Cortex of kidney (tissue), 1 donor: ENCODE data around the gene TPCN1.

Experiments used
- DNase-seq: peaks from one replicate; lab custom pipeline; 2025; lab: John Stamatoyannopoulos, UW

TPCN1 gene

GRCh38 chr12:113242026-113242418 is 20.8 kb downstream of the TPCN1 start:
- no peak for DNase-seq

GRCh38 chr12:113242560-113242959 is 21.3 kb downstream of the TPCN1 start:
- DNase-seq: no peak

- no peak for DNase-seq
Observed at GRCh38 chr12:113244047-113244460, 22.8 kb downstream of the TPCN1 start.

- DNase-seq: no peak
Observed at GRCh38 chr12:113244478-113244958, 23.3 kb downstream of the TPCN1 start.

- DNase-seq: no peak
Observed at GRCh38 chr12:113245695-113246477, 24.6 kb downstream of the TPCN1 start.

GRCh38 chr12:113246478-113247122 is 25.3 kb downstream of the TPCN1 start:
- no peak for DNase-seq

GRCh38 chr12:113247123-113248050 is 26.1 kb downstream of the TPCN1 start:
- DNase-seq: no peak

- no peak for DNase-seq
Observed at GRCh38 chr12:113248051-113248825, 27.0 kb downstream of the TPCN1 start.

GRCh38 chr12:113248842-113249435 is 27.7 kb downstream of the TPCN1 start:
- DNase-seq: no peak

GRCh38 chr12:113249546-113249945 is 28.3 kb downstream of the TPCN1 start:
- DNase-seq: no peak

GRCh38 chr12:113250045-113250444 is 28.8 kb downstream of the TPCN1 start:
- DNase-seq: no peak

GRCh38 chr12:113251404-113252070 is 30.3 kb downstream of the TPCN1 start:
- DNase-seq: no peak

- no peak for DNase-seq
Observed at GRCh38 chr12:113252494-113252893, 31.2 kb downstream of the TPCN1 start.

- no peak for DNase-seq
Observed at GRCh38 chr12:113253532-113254285, 32.4 kb downstream of the TPCN1 start.

GRCh38 chr12:113254298-113254697 is 33.0 kb downstream of the TPCN1 start:
- DNase-seq: no peak

- DNase-seq: no peak
Observed at GRCh38 chr12:113257564-113257963, 36.3 kb downstream of the TPCN1 start.

GRCh38 chr12:113260127-113260526 is 38.9 kb downstream of the TPCN1 start:
- DNase-seq: no peak

GRCh38 chr12:113260636-113261300 is 39.5 kb downstream of the TPCN1 start:
- DNase-seq: no peak

GRCh38 chr12:113261847-113262470 is 40.7 kb downstream of the TPCN1 start:
- DNase-seq: no peak
